H1 (cell line): Measurements from ENCODE around the gene KIF21A. TPM values are rescaled to one million over a fixed set of nuclear protein-coding genes. Genes with fewer than 3 reads are reported as not detected.

ENCODE experiments used
- CTCF ChIA-PET: fragments of 300-600 bp; sonication (Branson Sonifier 250); formaldehyde crosslinking; loops from one replicate; lab custom pipeline; 2021; ENCODE audit not compliant: partially characterized antibody; lab: Charles Lee
- POLR2A ChIA-PET: fragments of 300-600 bp; sonication (Branson Sonifier 250); formaldehyde crosslinking; loops from one replicate; lab custom pipeline; 2021; ENCODE audit warnings: inconsistent platforms; ENCODE audit not compliant: partially characterized antibody; lab: Charles Lee
- DNase-seq, 2 experiments: peaks; one replicate each; pipeline versions ENCODE4 v3.0.0 to v3.0.0-alpha.2; 2010 to 2022; ENCODE audit warnings: low spot score in 2 of 2, low read depth in 1 of 2, mixed read lengths in 1 of 2
- FAIRE-seq: peaks from 2 replicates; lab custom pipeline; 2011; peaks lifted over from hg19 to GRCh38; lab: Jason Lieb, UNC
- H2AFZ ChIP-seq: 2 replicates; pipeline ENCODE4 v1.8.1; 2012; ENCODE audit warnings: low read length, inconsistent platforms
- H2AK5ac ChIP-seq: 2 replicates; pipeline ENCODE4 v1.6.1; 2013; ENCODE audit warnings: low read depth, low read length
- H2BK120ac ChIP-seq: replicated peaks from 2 replicates; pipeline ENCODE3; 2013; ENCODE audit warnings: low read depth, low read length, inconsistent platforms
- H2BK12ac ChIP-seq: 2 replicates; pipeline ENCODE4 v1.6.1; 2013; ENCODE audit warnings: low read depth, low read length
- H2BK15ac ChIP-seq: 2 replicates; pipeline ENCODE4 v1.6.1; 2013; ENCODE audit warnings: low read length
- H2BK20ac ChIP-seq: 2 replicates; pipeline ENCODE4 v1.6.1; 2013; ENCODE audit warnings: low read length
- H2BK5ac ChIP-seq: 2 replicates; pipeline ENCODE4 v1.6.1; 2013; ENCODE audit warnings: low read depth, low read length
- H3K14ac ChIP-seq: 2 replicates; pipeline ENCODE4 v1.6.1; 2013; ENCODE audit warnings: inconsistent platforms; ENCODE audit not compliant: insufficient read length
- H3K18ac ChIP-seq: 2 replicates; pipeline ENCODE4 v1.6.1; 2013; ENCODE audit warnings: low read length; ENCODE audit errors: extremely low read depth
- H3K23ac ChIP-seq: 2 replicates; pipeline ENCODE4 v1.6.1; 2013; ENCODE audit warnings: inconsistent platforms; ENCODE audit not compliant: insufficient read length
- H3K23me2 ChIP-seq: 2 replicates; pipeline ENCODE4 v1.6.1; 2013; ENCODE audit warnings: low read depth, low read length
- H3K27ac ChIP-seq: 2 replicates; pipeline ENCODE4 v1.6.1; 2011; ENCODE audit warnings: low read depth, low read length, inconsistent platforms
- H3K27me3 ChIP-seq, 4 experiments: replicated peaks in 1 of 4; 1 replicate in 1 of 4; 2 replicates in 3 of 4; pipeline versions ENCODE4 v1.6.1 to v1.8.1; 2011 to 2013; ENCODE audit warnings: low read length in 3 of 4, mild to moderate bottlenecking in 3 of 4, inconsistent platforms in 2 of 4, mixed read lengths in 2 of 4, moderate library complexity in 1 of 4; ENCODE audit not compliant: control insufficient read depth in 3 of 4, insufficient read depth in 3 of 4; ENCODE audit errors: extremely low read depth in 1 of 4
- H3K36me3 ChIP-seq, 4 experiments: 2 replicates each; pipeline versions ENCODE4 v1.6.1 to v1.8.1; 2011 to 2013; ENCODE audit warnings: mild to moderate bottlenecking in 4 of 4, low read length in 3 of 4, moderate library complexity in 2 of 4, control low read depth in 1 of 4, inconsistent platforms in 1 of 4; ENCODE audit not compliant: insufficient read depth in 4 of 4, control insufficient read depth in 2 of 4
- H3K4ac ChIP-seq: replicated peaks from 2 replicates; pipeline ENCODE3; 2013; ENCODE audit warnings: low read length, low read depth, mixed read lengths, inconsistent platforms; ENCODE audit not compliant: insufficient read length
- H3K4me1 ChIP-seq, 4 experiments: replicated peaks in 1 of 4; 1 replicate in 1 of 4; 2 replicates in 3 of 4; pipeline versions ENCODE4 v1.6.1 to v1.8.1; 2011 to 2013; ENCODE audit warnings: low read length in 3 of 4, inconsistent platforms in 2 of 4, mixed read lengths in 1 of 4; ENCODE audit not compliant: insufficient read depth in 4 of 4, control insufficient read depth in 3 of 4
- H3K4me2 ChIP-seq, 2 experiments: 2 replicates each; pipeline versions ENCODE4 v1.6.1 to v1.8.1; 2011 to 2013; ENCODE audit warnings: low read depth in 2 of 2, low read length in 2 of 2, control low read depth in 1 of 2, inconsistent platforms in 1 of 2, mild to moderate bottlenecking in 1 of 2; ENCODE audit not compliant: insufficient read depth in 1 of 2
- H3K4me3 ChIP-seq, 4 experiments: fragments of 200-600, 300-600 bp in 1 of 4; sonication (generic), shearing (Covaris generic), sonication (Bioruptor Twin) in 1 of 4; 2 replicates each; pipeline versions ENCODE4 v1.5.1 to v1.8.1; 2011 to 2016; ENCODE audit warnings: low read length in 4 of 4, low read depth in 3 of 4, control low read depth in 2 of 4, inconsistent platforms in 2 of 4, mild to moderate bottlenecking in 2 of 4, mixed read lengths in 1 of 4, moderate library complexity in 1 of 4; ENCODE audit not compliant: insufficient read depth in 2 of 4; ENCODE audit errors: extremely low read depth in 1 of 4
- H3K56ac ChIP-seq: replicated peaks from 2 replicates; pipeline ENCODE3; 2013; ENCODE audit warnings: low read depth, mild to moderate bottlenecking, mixed read lengths, low read length, inconsistent platforms; ENCODE audit not compliant: insufficient read length
- H3K79me1 ChIP-seq: 2 replicates; pipeline ENCODE4 v1.6.1; 2013; ENCODE audit warnings: low read depth, low read length, control low read depth
- H3K79me2 ChIP-seq, 2 experiments: 2 replicates each; pipeline versions ENCODE4 v1.6.1 to v1.8.1; 2012 to 2013; ENCODE audit warnings: low read length in 2 of 2, mild to moderate bottlenecking in 2 of 2, inconsistent platforms in 1 of 2; ENCODE audit not compliant: insufficient read depth in 2 of 2, control insufficient read depth in 1 of 2
- H3K9ac ChIP-seq, 4 experiments: replicated peaks in 1 of 4; 1 replicate in 1 of 4; 2 replicates in 3 of 4; pipeline versions ENCODE4 v1.6.1 to v1.8.1; 2011 to 2013; ENCODE audit warnings: low read depth in 3 of 4, low read length in 3 of 4, control low read depth in 2 of 4, mild to moderate bottlenecking in 2 of 4, moderate library complexity in 2 of 4, inconsistent platforms in 1 of 4; ENCODE audit errors: extremely low read depth in 1 of 4
- H3K9me3 ChIP-seq, 2 experiments: 2 replicates each; pipeline versions ENCODE4 v1.6.1 to v1.8.1; 2012 to 2013; ENCODE audit warnings: mild to moderate bottlenecking in 2 of 2, moderate library complexity in 2 of 2, control low read depth in 1 of 2, inconsistent platforms in 1 of 2, low read depth in 1 of 2, low read length in 1 of 2, mixed read lengths in 1 of 2; ENCODE audit not compliant: insufficient read depth in 2 of 2
- H4K20me1 ChIP-seq, 2 experiments: replicated peaks in 1 of 2; 2 replicates each; pipeline versions ENCODE3 to v1.8.1; 2011 to 2013; ENCODE audit warnings: inconsistent platforms in 2 of 2, low read length in 2 of 2, mild to moderate bottlenecking in 1 of 2; ENCODE audit not compliant: insufficient read depth in 2 of 2, control insufficient read depth in 1 of 2
- H4K5ac ChIP-seq: 2 replicates; pipeline ENCODE4 v1.6.1; 2013; ENCODE audit warnings: low read length, low read depth, mixed read lengths, inconsistent platforms; ENCODE audit not compliant: insufficient read length
- H4K8ac ChIP-seq: 2 replicates; pipeline ENCODE4 v1.8.0; 2013; ENCODE audit warnings: mild to moderate bottlenecking, moderate library complexity, low read length, inconsistent platforms; ENCODE audit not compliant: insufficient read depth; ENCODE audit errors: extremely low read depth
- H4K91ac ChIP-seq: replicated peaks from 2 replicates; pipeline ENCODE3; 2013; ENCODE audit warnings: low read length, mixed read lengths, inconsistent platforms; ENCODE audit not compliant: insufficient read length
- CBX8 ChIP-seq: fragments of 300-800, 300-1000 bp; sonication (generic); IDR thresholded peaks from 2 replicates; pipeline ENCODE4 v1.7.1; 2016; ENCODE audit warnings: low read depth, low read length, borderline replicate concordance
- SIN3A ChIP-seq, 2 experiments: IDR thresholded peaks in 1 of 2; conservative IDR thresholded peaks in 1 of 2; 2 replicates each; pipeline ENCODE4 v1.6.1; 2011 to 2012; ENCODE audit warnings: low read length in 2 of 2, improper control_type of control experiment in 1 of 2, low read depth in 1 of 2, mild to moderate bottlenecking in 1 of 2
- WGBS, 2 experiments: shearing (Covaris generic) in 1 of 2; methylation state at CpG; one replicate each; pipeline versions ENCODE4 v1.1.6 to v1.1.7; 2013 to 2015; ENCODE audit warnings: low lambda C conversion rate in 2 of 2, mixed read lengths in 2 of 2, inconsistent platforms in 1 of 2, low coverage in 1 of 2, missing lambda C conversion rate in 1 of 2; ENCODE audit not compliant: insufficient replicate concordance in 2 of 2, insufficient coverage in 1 of 2, insufficient read length in 1 of 2; ENCODE audit errors: extremely low coverage in 1 of 2, missing lambda C conversion rate in 1 of 2; 5-methylcytosine and 5-hydroxymethylcytosine counted together
- polyA plus RNA-seq, 7 experiments: library from polyadenylated mRNA; depleted of rRNA in 3 of 7; stranded (reverse) in 5 of 7; unstranded in 2 of 7; fragments of >200 nt in 5 of 7; fragments of 200-250 nt in 2 of 7; gene quantifications; 1 replicate in 5 of 7; 2 replicates in 1 of 7; 4 replicates in 1 of 7; pipeline versions ENCODE4 v1.2.1 to v1.2.3, GENCODE V29; 2011 to 2013; ENCODE audit warnings: missing spikeins in 2 of 7, mixed read lengths in 2 of 7
- total RNA-seq: library from RNA; stranded (reverse); fragmentation: NEBNext Ultra II Directional; extraction: Animal tissue kit (Norgen Biotek cat#: 25700); gene quantifications from 2 replicates; pipeline ENCODE4 v1.2.1, GENCODE V29; 2021

The KIF21A gene
- total and polyA plus RNA-seq, 2 of the 8 experiments (the other 6 are each of a cell fraction or from before 2014, with no cell fraction given), result 10.0 to 26.0 TPM

DNA sequence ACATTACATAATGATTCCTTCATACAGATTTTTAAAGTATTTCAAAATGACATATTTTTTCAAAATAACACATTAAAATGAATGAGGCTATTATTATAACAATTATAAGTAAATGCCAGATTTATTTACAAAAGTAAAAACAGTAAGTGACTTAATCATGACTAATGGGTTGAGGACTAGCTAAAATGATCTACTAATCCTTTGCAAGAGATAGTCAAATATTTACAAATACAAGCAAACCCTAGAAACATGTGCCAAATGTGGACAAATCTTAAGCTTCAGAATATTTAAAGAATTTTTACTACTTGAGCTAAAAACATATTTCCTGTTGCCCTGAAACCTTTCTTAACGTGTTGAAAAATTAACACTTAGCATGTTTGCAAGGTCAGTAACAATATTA lies 74.8 kb downstream of the KIF21A start:
- H2BK120ac ChIP-seq, result no peak overlapping the region
- ChIA-PET POLR2A (no interaction called here), CTCF (interaction anchor here (1.0 to 2.6 kb wide), 2 partner anchors 8 to 51 kb away, joined by 3 to 9 read pairs; no protein-coding TSS in a partner anchor)
- no peaks in the 10 kb centered on the region for H3K79me2 ChIP-seq
- H2BK20ac ChIP-seq, result no peak overlapping the region
- H2BK12ac ChIP-seq, result no peak overlapping the region
- H3K56ac ChIP-seq, result no peak overlapping the region
- no peak overlapping the region for H3K4ac ChIP-seq
- no peak overlapping the region for H2AFZ ChIP-seq
- H3K14ac ChIP-seq, result no peak overlapping the region
- no peak overlapping the region for H3K9ac ChIP-seq
- no peaks in the 10 kb centered on the region for H3K9me3 ChIP-seq
- H3K18ac ChIP-seq, result no peak overlapping the region
- no peak overlapping the region for H3K4me3 ChIP-seq
- no peak overlapping the region for H2BK15ac ChIP-seq
- H2AK5ac ChIP-seq, result no peak overlapping the region
- no peak for TF ChIP-seq CBX8
- TF ChIP-seq SIN3A (conservative IDR thresholded peaks at IDR 0.05 in 1 of 2, IDR thresholded peaks at IDR 0.05 in 1 of 2; ENCODE audit: low read depth in 1 of 2, low read length in 2 of 2), result no peak
- DNase-seq (no peak), FAIRE-seq (no peak)
- H4K20me1 ChIP-seq, result no peaks in the 10 kb centered on the region
- no peaks in the 10 kb centered on the region for H3K79me1 ChIP-seq
- H3K23ac ChIP-seq, result no peak overlapping the region
- no peak overlapping the region for H3K4me2 ChIP-seq
- peaks cover 0 to 5% (median 0%) of the 10 kb centered on the region in 4 experiments; a peak in 1 of 7 replicates for H3K4me1 ChIP-seq
- H4K5ac ChIP-seq, result no peak overlapping the region
- no peak overlapping the region for H3K27ac ChIP-seq
- H4K8ac ChIP-seq, result no peak overlapping the region
- no peaks in the 10 kb centered on the region for H3K27me3 ChIP-seq
- peaks cover 2% of the 10 kb centered on the region; the same call in 1 of the 2 replicates for H3K23me2 ChIP-seq
- H2BK5ac ChIP-seq, result no peak overlapping the region
- H3K36me3 ChIP-seq, result peaks cover 0 to 4% (median under 1%) of the 10 kb centered on the region in 4 experiments; a peak in 2 of 8 replicates
- WGBS, 2 experiments, result 73% methylated on average over 1 of the region's 1 CpG; no CpG with 5 or more reads in 1 of the 2 experiments
- no peak overlapping the region for H4K91ac ChIP-seq
